Prostate gland (tissue), 2 donors: ENCODE measurements around the gene CHRND. TPM values are rescaled to one million over a fixed set of nuclear protein-coding genes. Genes with fewer than 3 reads are reported as not detected.

Source experiments
- DNase-seq: peaks from one replicate; pipeline ENCODE4 v3.0.0-alpha.2; 2019; ENCODE audit warnings: low spot score
- H3K27ac ChIP-seq, 2 donors: fragments of 200-600 bp; sonication (generic); 2 replicates each; pipeline ENCODE4 v1.5.1; 2017 to 2019
- H3K27me3 ChIP-seq: fragments of 200-600 bp; sonication (generic); replicated peaks from 2 replicates; pipeline ENCODE4 v1.5.1; 2019; ENCODE audit not compliant: insufficient read depth
- H3K36me3 ChIP-seq, 2 donors: fragments of 200-600 bp; sonication (generic); 1 replicate in 1 of 2; 2 replicates in 1 of 2; pipeline versions ENCODE4 v1.5.1 to v1.8.1; 2017 to 2019
- H3K4me1 ChIP-seq: fragments of 200-600 bp; sonication (generic); replicated peaks from 2 replicates; pipeline ENCODE4 v1.5.1; 2019
- H3K4me3 ChIP-seq, 2 donors: fragments of 200-600 bp; sonication (generic); 2 replicates each; pipeline ENCODE4 v1.5.1; 2017 to 2019
- H3K9me3 ChIP-seq: fragments of 200-600 bp; sonication (generic); 2 replicates; pipeline ENCODE4 v1.5.1; 2017
- POLR2A ChIP-seq: fragments of 450-650 bp; IDR thresholded peaks from one replicate; pipeline ENCODE4 v1.6.1; 2016; ENCODE audit warnings: antibody characterized with exemption, mild to moderate bottlenecking
- POLR2AphosphoS5 ChIP-seq: sonication (generic); formaldehyde crosslinking; IDR thresholded peaks from one replicate; pipeline ENCODE4 v1.6.1; 2017; ENCODE audit warnings: antibody characterized with exemption
- WGBS: methylation state at CpG from one replicate; pipeline ENCODE4 v1.1.5; 2018; 5-methylcytosine and 5-hydroxymethylcytosine counted together
- intact Hi-C: fragments of 100-400 bp; cut with DNase I; formaldehyde crosslinking; loops from one replicate; pipeline ENCODE4 v1.14.2; 2022
- total RNA-seq, 2 donors: library from RNA; depleted of rRNA; stranded (reverse); fragments of >200 nt; gene quantifications; one replicate each; pipeline ENCODE4 v1.1.0, GENCODE V29; 2016
- TF ChIP-seq, protein P1 (sequence below), 4 experiments: fragments of 200-600 bp in 2 of 4; fragments of 450-650 bp in 2 of 4; sonication (generic) in 2 of 4; IDR thresholded peaks; 1 replicate in 3 of 4; 2 replicates in 1 of 4; pipeline ENCODE4 v1.5.1; 2016 to 2019; ENCODE audit warnings: antibody characterized with exemption in 4 of 4, mild to moderate bottlenecking in 2 of 4, moderate library complexity in 2 of 4

CHRND gene
- total RNA-seq, 2 donors from 2014 or later = 0.34 to 1.4 TPM

DNA sequence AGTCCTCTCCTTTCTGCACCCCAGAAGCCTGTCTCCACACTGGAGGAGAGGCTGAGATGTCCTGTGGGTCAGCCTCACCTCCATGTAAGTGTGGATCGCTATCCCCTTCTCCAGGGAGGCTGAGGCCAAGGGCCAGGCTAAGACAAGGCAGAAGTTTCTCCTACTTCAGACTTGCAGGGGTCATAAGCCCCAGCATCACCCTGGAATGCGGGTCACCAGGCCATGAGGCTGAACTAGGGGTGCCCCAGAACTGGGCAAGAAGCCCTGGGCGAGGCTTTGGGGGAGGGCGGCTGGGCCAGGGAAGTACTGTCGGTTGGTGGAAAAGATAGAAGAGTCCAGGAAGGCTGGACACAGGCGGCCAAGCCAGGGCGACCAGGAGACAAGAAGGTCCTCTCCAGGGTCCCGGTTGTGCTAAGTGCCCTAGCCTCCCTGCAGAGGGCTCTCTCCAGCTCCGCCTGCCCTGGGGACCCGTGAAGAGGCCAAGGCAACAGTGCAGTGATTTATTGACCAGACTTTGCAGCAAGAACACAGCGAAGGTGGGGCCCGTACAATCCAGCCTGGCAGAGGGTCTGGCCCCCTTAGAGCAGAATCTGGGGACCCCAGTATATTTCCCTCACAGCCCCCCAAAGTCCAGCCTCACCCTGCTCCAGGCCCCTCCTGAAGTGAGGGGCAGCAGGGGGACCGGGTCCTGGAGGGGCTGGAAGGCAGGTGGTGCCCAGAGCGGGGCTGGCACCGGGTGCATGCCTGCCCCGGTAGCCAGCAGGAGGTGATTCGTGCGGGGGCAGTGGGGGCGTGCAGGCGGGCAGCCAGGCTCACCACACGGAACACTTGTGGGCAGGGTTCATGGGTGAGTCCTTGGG lies 46.4 kb upstream of the CHRND start:
- no peak for DNase-seq
- no peaks in the 10 kb centered on the region for H3K36me3 ChIP-seq
- no peaks in the 10 kb centered on the region for H3K9me3 ChIP-seq
- TF ChIP-seq, protein P1, sequence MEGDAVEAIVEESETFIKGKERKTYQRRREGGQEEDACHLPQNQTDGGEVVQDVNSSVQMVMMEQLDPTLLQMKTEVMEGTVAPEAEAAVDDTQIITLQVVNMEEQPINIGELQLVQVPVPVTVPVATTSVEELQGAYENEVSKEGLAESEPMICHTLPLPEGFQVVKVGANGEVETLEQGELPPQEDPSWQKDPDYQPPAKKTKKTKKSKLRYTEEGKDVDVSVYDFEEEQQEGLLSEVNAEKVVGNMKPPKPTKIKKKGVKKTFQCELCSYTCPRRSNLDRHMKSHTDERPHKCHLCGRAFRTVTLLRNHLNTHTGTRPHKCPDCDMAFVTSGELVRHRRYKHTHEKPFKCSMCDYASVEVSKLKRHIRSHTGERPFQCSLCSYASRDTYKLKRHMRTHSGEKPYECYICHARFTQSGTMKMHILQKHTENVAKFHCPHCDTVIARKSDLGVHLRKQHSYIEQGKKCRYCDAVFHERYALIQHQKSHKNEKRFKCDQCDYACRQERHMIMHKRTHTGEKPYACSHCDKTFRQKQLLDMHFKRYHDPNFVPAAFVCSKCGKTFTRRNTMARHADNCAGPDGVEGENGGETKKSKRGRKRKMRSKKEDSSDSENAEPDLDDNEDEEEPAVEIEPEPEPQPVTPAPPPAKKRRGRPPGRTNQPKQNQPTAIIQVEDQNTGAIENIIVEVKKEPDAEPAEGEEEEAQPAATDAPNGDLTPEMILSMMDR (IDR thresholded peaks at IDR 0.05) = no peak
- TF ChIP-seq POLR2A (no peak), POLR2AphosphoS5 (no peak)
- H3K27ac ChIP-seq = no peak overlapping the region
- no peaks in the 10 kb centered on the region for H3K4me1 ChIP-seq
- intact Hi-C loops = no loop called here
- H3K4me3 ChIP-seq = no peak overlapping the region
- peaks cover 7% of the 10 kb centered on the region for H3K27me3 ChIP-seq
- WGBS = 81% methylated on average over 21 of the region's 21 CpGs

DNA sequence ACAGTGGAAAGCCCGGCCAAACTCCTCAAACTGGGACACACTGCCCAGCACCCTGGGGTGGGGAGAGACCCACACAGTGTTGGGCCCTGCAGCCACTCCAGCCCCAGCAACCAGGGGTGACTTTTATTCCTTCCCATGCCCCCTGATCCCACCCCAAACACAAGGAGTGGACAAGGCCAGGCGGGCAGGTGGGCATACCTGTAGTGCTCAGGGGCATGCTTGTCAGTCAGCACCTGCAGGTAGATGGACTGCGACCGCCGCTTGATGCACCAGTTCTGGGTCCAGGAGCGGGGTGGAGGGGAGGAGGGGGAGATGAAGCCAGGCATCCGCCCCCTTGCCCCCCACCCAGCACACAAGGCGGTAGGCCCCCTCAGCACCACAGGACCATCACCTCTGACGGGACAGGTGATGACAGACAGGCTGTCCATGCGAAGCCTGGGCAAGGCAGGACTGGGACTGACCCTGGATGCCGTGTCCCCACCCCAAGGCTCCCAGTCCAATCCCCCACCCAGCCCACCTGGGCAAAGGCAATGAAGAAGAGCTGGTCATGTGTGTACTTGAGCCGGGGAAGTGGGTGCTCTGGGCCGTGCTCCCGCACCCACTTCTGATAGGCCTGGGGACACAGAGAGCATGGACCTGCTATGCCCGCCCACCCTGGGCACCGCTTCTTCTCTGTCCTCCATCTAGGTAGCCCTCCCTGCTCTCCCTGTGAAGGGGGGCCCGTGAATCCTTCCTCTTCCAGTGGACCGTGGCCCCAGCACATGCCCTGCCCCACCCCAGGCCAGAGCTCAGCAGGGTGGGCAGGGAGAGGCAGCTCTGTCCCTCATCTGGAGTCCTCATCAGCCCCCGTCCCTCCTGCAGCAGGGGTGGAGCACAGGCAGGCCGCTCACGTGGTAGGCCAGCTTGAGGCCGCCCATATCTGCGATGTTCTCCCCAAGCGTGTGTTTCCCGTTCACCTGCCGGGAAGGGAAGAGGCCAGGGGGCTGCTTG lies 45.5 kb upstream of the CHRND start:
- WGBS = 89% methylated on average over 26 of the region's 26 CpGs
- intact Hi-C loops = no loop called here

DNA sequence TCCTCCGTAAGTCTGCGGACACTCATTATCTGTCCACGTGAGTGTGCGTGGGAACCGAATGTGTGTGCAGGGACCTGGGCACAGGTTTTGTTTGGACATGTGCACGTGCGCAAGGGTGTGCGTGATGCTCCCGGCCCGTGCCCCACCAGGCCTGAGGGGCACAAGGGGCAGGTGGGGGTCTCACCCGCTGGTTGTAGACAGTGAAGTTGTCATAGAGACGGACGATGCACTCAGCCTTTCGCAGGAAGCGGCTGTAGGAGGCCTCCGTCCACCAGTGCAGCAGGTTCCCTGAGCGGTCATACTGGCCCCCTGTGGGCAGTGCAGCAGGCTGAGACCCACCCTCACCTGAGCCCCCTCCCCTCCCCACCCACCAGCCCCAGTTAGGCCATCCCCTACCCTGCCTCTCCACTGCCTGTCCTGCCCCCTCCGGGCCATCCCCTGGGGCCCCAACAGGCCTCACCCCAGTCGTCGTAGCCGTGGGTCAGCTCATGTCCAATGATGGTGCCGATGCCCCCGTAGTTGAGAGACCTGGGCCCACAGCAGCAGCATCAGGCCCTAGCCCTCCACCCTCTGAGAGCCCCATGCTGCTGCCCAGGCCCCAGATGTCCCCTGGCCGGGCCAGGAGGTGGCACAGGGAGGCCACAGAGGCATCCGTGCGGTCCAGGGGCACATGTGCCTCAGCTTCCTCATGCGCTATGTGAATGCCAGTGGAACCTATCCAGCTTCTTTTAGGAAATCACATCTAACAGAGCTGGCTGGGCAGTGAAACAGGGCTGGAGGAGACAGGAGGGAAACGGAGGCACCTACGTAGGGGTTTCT lies 44.4 kb upstream of the CHRND start:
- H3K4me3 ChIP-seq = no peak overlapping the region
- H3K4me1 ChIP-seq = no peaks in the 10 kb centered on the region
- no peak for DNase-seq
- no peaks in the 10 kb centered on the region for H3K36me3 ChIP-seq
- TF ChIP-seq, protein P1 (IDR thresholded peaks at IDR 0.05) = no peak
- no peak for TF ChIP-seq POLR2A
- no peak for TF ChIP-seq POLR2AphosphoS5
- H3K27me3 ChIP-seq = peaks cover 24% of the 10 kb centered on the region
- no peak overlapping the region for H3K27ac ChIP-seq
- WGBS = 92% methylated on average over 28 of the region's 29 CpGs
- intact Hi-C loops = no loop called here
- H3K9me3 ChIP-seq = no peaks in the 10 kb centered on the region

More for the DNA sequence above, 45.5 kb upstream of the CHRND start:
- Histone ChIP-seq H3K4me1 (no peaks in the 10 kb centered on the region), H3K4me3 (no peak overlapping the region), H3K36me3 (no peaks in the 10 kb centered on the region), H3K9me3 (no peaks in the 10 kb centered on the region), H3K27ac (no peak overlapping the region), H3K27me3 (peaks cover 15% of the 10 kb centered on the region)
- DNase-seq = no peak
- no peak for TF ChIP-seq POLR2AphosphoS5
- TF ChIP-seq POLR2A = no peak
- TF ChIP-seq, protein P1 (IDR thresholded peaks at IDR 0.05) = no peak

DNA sequence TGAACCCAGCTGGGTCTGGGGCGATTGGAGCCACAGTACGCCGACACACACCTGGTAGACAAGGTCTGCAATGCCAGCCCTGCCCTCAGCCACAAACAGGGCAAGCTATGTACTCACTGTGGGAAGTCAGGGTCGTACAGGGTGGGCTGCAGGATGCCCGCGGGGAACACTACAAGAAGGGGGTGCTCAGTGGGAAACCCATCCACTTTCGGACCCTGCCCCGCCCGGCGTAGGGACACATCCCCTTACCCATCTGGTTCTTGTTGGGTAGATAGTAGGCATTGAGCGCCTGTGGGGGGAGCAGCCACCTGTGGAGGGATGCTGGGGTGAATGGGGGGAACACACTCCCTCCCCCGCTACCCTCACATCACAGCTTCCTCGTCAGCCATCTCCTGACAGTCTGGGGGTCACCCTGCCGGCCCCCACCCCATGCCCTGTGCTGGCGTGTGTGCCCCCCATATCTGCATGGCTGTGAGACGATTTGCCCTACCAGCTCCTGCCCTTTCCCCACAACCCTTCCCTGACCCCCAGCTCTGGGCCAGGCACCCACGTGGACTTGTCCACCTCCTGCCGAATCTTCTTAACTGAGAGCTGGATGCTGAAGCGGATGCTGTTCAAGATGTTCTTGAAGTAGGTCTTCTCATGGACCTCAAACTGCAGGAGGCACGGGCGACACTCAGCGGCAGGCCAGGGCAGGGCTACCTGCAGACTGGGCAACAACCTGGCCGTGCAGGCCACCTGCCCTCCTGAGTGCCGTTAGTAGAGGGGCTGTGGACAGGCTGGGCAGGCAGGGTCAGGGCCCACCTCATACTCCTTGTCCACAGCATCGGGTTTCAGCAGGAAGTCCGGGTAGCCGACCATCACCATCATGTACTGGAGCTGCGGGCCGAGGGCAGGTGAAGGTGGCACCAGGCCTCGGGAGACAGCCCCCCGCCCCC lies 43.4 kb upstream of the CHRND start:
- Histone ChIP-seq H3K4me3 (no peak overlapping the region), H3K27ac (no peak overlapping the region), H3K36me3 (no peaks in the 10 kb centered on the region), H3K4me1 (peaks cover 5% of the 10 kb centered on the region), H3K9me3 (no peaks in the 10 kb centered on the region), H3K27me3 (peaks cover 31% of the 10 kb centered on the region)
- TF ChIP-seq POLR2A (no peak), POLR2AphosphoS5 (no peak)
- TF ChIP-seq, protein P1 (IDR thresholded peaks at IDR 0.05) = no peak
- WGBS = 95% methylated on average over 31 of the region's 31 CpGs
- DNase-seq = no peak
- intact Hi-C loops = no loop called here
